Duodenal mucosa (tissue), 2 donors: ENCODE measurements around the gene PKNOX2.

Experiments
- H3K27ac ChIP-seq: one replicate; pipeline ENCODE4 v1.7.0; 2013; ENCODE audit warnings: low read depth, low read length
- H3K27me3 ChIP-seq, 2 donors: one replicate each; pipeline ENCODE4 v1.7.0; 2013; ENCODE audit warnings: low read length in 2 of 2, control low read depth in 1 of 2; ENCODE audit not compliant: insufficient read depth in 2 of 2, control insufficient read depth in 1 of 2
- H3K36me3 ChIP-seq, 2 donors: one replicate each; pipeline ENCODE4 v1.7.0; 2013; ENCODE audit warnings: low read length in 2 of 2, control low read depth in 1 of 2; ENCODE audit not compliant: insufficient read depth in 2 of 2, control insufficient read depth in 1 of 2
- H3K4me1 ChIP-seq, 2 donors: one replicate each; pipeline ENCODE4 v1.7.0; 2013; ENCODE audit warnings: low read length in 2 of 2, control low read depth in 1 of 2; ENCODE audit not compliant: insufficient read depth in 2 of 2, control insufficient read depth in 1 of 2
- H3K4me3 ChIP-seq, 2 donors: one replicate each; pipeline ENCODE4 v1.7.0; 2013; ENCODE audit warnings: low read length in 2 of 2, low read depth in 1 of 2
- H3K9ac ChIP-seq, 2 donors: one replicate each; pipeline ENCODE4 v1.7.0; 2013; ENCODE audit warnings: low read length in 2 of 2, low read depth in 1 of 2
- H3K9me3 ChIP-seq, 2 donors: one replicate each; pipeline ENCODE4 v1.7.0; 2013; ENCODE audit warnings: low read length in 2 of 2, control low read depth in 1 of 2; ENCODE audit not compliant: control insufficient read depth in 1 of 2

The PKNOX2 gene

GRCh38 chr11:125164422-125165110, at the start of gene PKNOX2:
PKNOX2 (plus strand) TSS chr11:125164751; CDS start chr11:125351306, 186,555 bp downstream.
- peaks cover 36 to 43% of the 10 kb centered on the region in 2 donors for H3K27me3 ChIP-seq
- H3K36me3 ChIP-seq: no peaks in the 10 kb centered on the region
- peaks cover 3 to 14% of the 10 kb centered on the region in 2 donors for H3K4me1 ChIP-seq
- no peak within 1 kb of the TSS for H3K27ac ChIP-seq
- H3K4me3 ChIP-seq: peak within 1 kb of the TSS; percentile 62 to 71
- peak within 1 kb of the TSS; percentile 31 to 38 for H3K9ac ChIP-seq
- H3K9me3 ChIP-seq: no peaks in the 10 kb centered on the region

DNA sequence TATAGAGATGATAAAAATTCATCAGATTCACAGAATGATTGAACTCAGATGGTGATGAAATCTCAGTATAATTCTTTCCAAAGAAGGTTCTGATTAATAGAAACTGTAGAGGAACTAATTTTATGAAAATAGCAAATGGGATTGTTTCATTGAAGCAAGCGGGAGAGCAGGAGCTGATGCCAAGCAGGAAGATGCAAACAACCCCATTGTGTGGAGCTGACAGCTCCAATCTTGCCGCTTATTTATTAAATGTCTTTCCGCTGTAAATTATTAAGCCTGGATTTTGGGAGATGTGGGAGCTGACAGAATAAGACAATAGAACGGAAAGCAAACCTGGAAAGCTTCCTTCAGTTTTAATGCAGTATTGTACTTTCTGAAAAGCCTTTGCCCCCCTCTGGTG, 47.1 kb upstream of the PKNOX2 start:
- Histone ChIP-seq H3K9me3 (no peaks in the 10 kb centered on the region), H3K27me3 (peaks cover 0 to 10% of the 10 kb centered on the region in 2 donors), H3K9ac (no peak overlapping the region), H3K4me3 (no peak overlapping the region), H3K4me1 (no peaks in the 10 kb centered on the region), H3K27ac (no peak overlapping the region), H3K36me3 (no peaks in the 10 kb centered on the region)

GRCh38 chr11:125123194-125123946, 41.2 kb upstream of the PKNOX2 start:
- Histone ChIP-seq H3K36me3 (no peaks in the 10 kb centered on the region), H3K4me3 (peak overlapping the region in 1 of 2 donors; percentile 41), H3K9ac (no peak overlapping the region), H3K27me3 (peaks cover 0 to 30% of the 10 kb centered on the region in 2 donors), H3K9me3 (no peaks in the 10 kb centered on the region), H3K27ac (no peak overlapping the region), H3K4me1 (peaks cover 0 to 8% of the 10 kb centered on the region in 2 donors)

- H3K27me3 ChIP-seq: peaks cover 2 to 26% of the 10 kb centered on the region in 2 donors
- H3K4me3 ChIP-seq: peak overlapping the region in 1 of 2 donors; percentile 41
- H3K9ac ChIP-seq: no peak overlapping the region
- no peaks in the 10 kb centered on the region for H3K9me3 ChIP-seq
- no peak overlapping the region for H3K27ac ChIP-seq
- no peaks in the 10 kb centered on the region for H3K36me3 ChIP-seq
- H3K4me1 ChIP-seq: peaks cover 0 to 8% of the 10 kb centered on the region in 2 donors
Measured at GRCh38 chr11:125123947-125124617, 40.5 kb upstream of the PKNOX2 start.

DNA sequence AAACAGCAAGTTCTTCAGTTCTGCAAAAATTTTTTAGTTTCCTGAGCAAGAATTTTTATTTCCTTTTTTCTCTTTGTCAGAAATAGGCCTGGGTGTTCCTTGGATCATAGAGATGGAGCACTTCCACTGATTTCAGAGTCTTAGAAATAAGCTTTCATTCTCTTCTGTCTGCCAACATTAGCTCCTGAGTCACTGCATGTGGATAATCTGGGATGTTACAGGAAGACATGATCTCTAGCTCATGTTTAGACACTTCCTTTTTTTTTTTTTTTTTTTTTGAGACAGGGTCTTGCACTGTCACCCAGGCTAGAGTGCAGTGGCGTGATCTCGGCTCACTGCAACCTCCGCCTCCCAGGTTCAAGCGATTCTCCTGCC, 39.9 kb upstream of the PKNOX2 start:
- Histone ChIP-seq H3K27ac (no peak overlapping the region), H3K36me3 (no peaks in the 10 kb centered on the region), H3K9me3 (no peaks in the 10 kb centered on the region), H3K4me1 (peaks cover 0 to 8% of the 10 kb centered on the region in 2 donors), H3K4me3 (no peak overlapping the region), H3K9ac (no peak overlapping the region), H3K27me3 (peaks cover 2 to 24% of the 10 kb centered on the region in 2 donors)

DNA sequence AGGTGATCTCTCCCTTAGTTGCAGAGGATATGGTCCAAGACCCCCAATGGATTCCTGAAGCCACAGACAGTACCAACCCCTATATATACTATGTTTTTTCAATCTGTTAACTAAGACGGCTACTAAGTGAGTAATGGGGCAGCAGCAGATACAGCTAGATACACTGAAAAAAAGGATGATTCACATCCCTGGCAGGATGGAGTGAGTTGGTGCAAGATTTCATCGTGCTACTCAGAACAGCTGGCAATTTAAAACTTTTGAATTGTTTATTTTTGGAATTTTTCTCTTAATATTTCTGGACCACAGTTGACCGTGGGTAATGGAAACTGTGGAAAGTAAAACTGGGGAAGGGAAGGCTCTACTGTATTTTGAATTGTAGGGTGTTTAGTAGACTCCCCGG, 36.1 kb upstream of the PKNOX2 start:
- H3K9ac ChIP-seq: no peak overlapping the region
- H3K9me3 ChIP-seq: no peaks in the 10 kb centered on the region
- H3K36me3 ChIP-seq: no peaks in the 10 kb centered on the region
- peaks cover 0 to 8% of the 10 kb centered on the region in 2 donors for H3K4me1 ChIP-seq
- peaks cover 2 to 20% of the 10 kb centered on the region in 2 donors for H3K27me3 ChIP-seq
- no peak overlapping the region for H3K27ac ChIP-seq
- H3K4me3 ChIP-seq: no peak overlapping the region

DNA sequence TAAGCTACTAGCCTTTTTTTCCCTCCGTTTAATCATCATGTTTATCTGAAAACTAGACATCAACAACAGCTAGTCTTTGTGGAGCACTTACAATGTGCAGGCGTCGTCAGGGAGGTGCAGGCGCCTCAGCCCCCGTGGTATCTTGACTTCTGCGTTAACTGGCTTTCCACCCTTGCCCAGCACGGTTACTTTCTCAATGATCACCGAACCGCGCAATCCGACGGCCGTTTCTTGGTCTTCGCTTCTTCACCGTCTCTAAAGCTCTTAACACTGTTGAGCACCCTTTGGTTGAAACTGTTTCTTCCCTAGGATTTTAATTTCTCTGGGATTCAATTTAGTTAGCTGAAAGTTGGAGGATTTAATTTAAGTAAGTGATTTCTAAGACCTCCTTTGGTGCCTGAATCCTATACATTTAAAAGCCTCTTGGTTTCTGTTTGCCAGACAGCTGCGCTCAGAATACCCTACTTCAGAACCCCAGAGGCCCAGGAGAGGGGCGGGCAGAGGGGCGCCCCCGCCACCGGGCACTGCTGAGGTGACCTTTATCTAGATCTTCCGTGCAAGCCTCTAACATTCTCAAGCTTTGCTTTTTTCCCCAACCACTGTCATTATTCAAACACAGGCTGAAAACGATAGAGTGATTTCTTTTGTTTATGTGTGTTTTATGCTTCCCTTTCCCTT, 35.1 kb upstream of the PKNOX2 start:
- no peaks in the 10 kb centered on the region for H3K4me1 ChIP-seq
- no peak overlapping the region for H3K4me3 ChIP-seq
- no peak overlapping the region for H3K9ac ChIP-seq
- H3K9me3 ChIP-seq: no peaks in the 10 kb centered on the region
- H3K27ac ChIP-seq: no peak overlapping the region
- peaks cover 6 to 20% of the 10 kb centered on the region in 2 donors for H3K27me3 ChIP-seq
- no peaks in the 10 kb centered on the region for H3K36me3 ChIP-seq

DNA sequence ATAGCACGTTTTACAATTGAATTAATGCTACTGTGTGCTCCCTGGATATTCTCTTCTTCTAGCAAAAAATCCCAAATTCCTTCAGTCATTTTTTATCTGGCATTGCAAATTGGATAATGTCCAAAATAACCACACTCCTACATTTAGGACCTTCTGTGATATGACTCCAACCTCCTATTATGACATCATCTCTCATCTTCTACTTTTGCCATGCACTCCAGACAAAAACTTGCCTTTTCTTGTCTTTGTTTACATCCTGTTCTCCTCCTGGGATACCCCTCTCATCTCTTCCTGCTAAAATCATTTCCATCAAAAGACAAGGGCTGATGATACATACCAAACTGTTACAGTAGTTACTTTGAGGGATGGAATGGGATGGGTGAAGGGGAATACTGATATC, 32.5 kb upstream of the PKNOX2 start:
- Histone ChIP-seq H3K36me3 (no peaks in the 10 kb centered on the region), H3K9ac (no peak overlapping the region), H3K9me3 (no peaks in the 10 kb centered on the region), H3K27me3 (peaks cover 6 to 11% of the 10 kb centered on the region in 2 donors), H3K4me3 (no peak overlapping the region), H3K27ac (no peak overlapping the region), H3K4me1 (no peaks in the 10 kb centered on the region)

- H3K27ac ChIP-seq: no peak overlapping the region
- no peak overlapping the region for H3K9ac ChIP-seq
- no peaks in the 10 kb centered on the region for H3K36me3 ChIP-seq
- H3K9me3 ChIP-seq: no peaks in the 10 kb centered on the region
- no peaks in the 10 kb centered on the region for H3K4me1 ChIP-seq
- peaks cover 6% of the 10 kb centered on the region in 2 donors for H3K27me3 ChIP-seq
- no peak overlapping the region for H3K4me3 ChIP-seq
Measured at GRCh38 chr11:125132596-125132995, 32.0 kb upstream of the PKNOX2 start.
